Testis (tissue), 2 donors: ENCODE results near the gene EHMT1.

ENCODE experiments used
- POLR2A ChIP-seq: fragments of 450-650 bp; IDR thresholded peaks from one replicate; pipeline ENCODE4 v1.6.1; 2017; ENCODE audit warnings: antibody characterized with exemption, mild to moderate bottlenecking, moderate library complexity
- TF ChIP-seq, protein P1 (sequence below), 3 experiments: fragments of 450-650 bp in 2 of 3; fragments of 200-600 bp in 1 of 3; sonication (generic) in 1 of 3; IDR thresholded peaks; one replicate each; pipeline ENCODE4 v1.5.1; 2016 to 2019; ENCODE audit warnings: antibody characterized with exemption in 3 of 3, mild to moderate bottlenecking in 2 of 3, moderate library complexity in 1 of 3

DNA sequence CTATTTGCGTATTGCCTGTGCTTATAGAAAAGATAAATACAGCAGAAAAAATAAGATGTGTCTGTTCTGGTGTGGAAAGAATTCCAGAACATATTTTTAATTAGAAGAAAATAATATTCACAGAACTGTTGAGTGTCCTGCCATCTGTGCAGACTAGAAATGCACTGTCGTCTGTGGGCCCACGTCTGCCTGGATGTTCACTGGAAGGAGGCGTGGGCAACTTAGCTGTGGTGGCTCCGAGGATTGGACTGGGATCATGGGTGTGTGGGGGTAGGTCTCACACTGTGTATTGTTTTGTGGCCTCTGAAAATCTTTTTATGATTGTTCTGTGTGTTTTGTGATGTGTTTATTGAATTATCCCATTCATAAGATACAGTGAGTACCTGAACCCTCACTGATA is 132.8 kb downstream of the EHMT1 start:
- TF ChIP-seq, protein P1, sequence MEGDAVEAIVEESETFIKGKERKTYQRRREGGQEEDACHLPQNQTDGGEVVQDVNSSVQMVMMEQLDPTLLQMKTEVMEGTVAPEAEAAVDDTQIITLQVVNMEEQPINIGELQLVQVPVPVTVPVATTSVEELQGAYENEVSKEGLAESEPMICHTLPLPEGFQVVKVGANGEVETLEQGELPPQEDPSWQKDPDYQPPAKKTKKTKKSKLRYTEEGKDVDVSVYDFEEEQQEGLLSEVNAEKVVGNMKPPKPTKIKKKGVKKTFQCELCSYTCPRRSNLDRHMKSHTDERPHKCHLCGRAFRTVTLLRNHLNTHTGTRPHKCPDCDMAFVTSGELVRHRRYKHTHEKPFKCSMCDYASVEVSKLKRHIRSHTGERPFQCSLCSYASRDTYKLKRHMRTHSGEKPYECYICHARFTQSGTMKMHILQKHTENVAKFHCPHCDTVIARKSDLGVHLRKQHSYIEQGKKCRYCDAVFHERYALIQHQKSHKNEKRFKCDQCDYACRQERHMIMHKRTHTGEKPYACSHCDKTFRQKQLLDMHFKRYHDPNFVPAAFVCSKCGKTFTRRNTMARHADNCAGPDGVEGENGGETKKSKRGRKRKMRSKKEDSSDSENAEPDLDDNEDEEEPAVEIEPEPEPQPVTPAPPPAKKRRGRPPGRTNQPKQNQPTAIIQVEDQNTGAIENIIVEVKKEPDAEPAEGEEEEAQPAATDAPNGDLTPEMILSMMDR (IDR thresholded peaks at IDR 0.05), result no peak
- TF ChIP-seq POLR2A, result no peak
